Erythroblast (primary cell): ENCODE measurements around the gene SLC18B1.

Experiments used
- GATA1 ChIP-seq: IDR thresholded peaks from 2 replicates; pipeline ENCODE4 v1.6.1; 2011; ENCODE audit warnings: low read depth, mild to moderate bottlenecking, control low read depth, low read length, moderate library complexity
- POLR2A ChIP-seq: IDR thresholded peaks from 2 replicates; pipeline ENCODE4 v1.6.1; 2011; ENCODE audit warnings: mild to moderate bottlenecking, low read length

DNA sequence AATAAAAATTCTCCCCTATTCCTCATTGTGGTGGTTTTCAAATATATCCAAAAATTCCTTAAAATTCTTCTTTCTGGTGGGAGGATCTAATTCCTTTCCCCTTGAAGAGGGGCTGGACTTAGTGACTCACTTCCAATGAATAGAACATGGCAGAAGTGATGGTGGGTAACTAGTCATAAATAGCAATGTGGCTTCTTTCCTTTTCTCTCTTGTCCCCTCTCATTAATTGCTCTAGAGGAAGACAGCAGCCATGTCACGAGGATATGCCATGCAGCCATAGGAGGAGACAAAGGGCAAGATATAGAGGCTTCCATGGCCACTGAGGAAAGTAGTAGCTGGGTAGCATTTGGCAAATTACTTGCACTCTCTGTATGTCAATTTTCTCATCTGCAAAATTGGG, 46.6 kb downstream of the SLC18B1 start:
- TF ChIP-seq POLR2A (no peak), GATA1 (no peak)
